Keratinocyte (primary cell): ENCODE measurements around the gene CD3G. TPM values are rescaled to one million over a fixed set of nuclear protein-coding genes. Genes with fewer than 3 reads are reported as not detected.

ENCODE experiments used
- DNase-seq: peaks from one replicate; pipeline ENCODE4 v3.0.0-alpha.2; 2011; ENCODE audit warnings: low read depth, missing footprints, low spot score
- FAIRE-seq: peaks from 2 replicates; lab custom pipeline; 2011; peaks lifted over from hg19 to GRCh38; lab: Jason Lieb, UNC
- H2AFZ ChIP-seq: 2 replicates; pipeline ENCODE4 v1.6.0; 2012; ENCODE audit warnings: low read length, control low read depth, inconsistent platforms; ENCODE audit not compliant: control insufficient read depth
- H3K27ac ChIP-seq: 2 replicates; pipeline ENCODE4 v1.5.1; 2011; ENCODE audit warnings: low read length; ENCODE audit not compliant: control insufficient read depth, insufficient read depth
- H3K27me3 ChIP-seq: 3 replicates; pipeline ENCODE4 v1.6.0; 2011; ENCODE audit warnings: low read length; ENCODE audit not compliant: control insufficient read depth, insufficient read depth; ENCODE audit errors: extremely low read depth
- H3K36me3 ChIP-seq, 2 experiments: 2 replicates in 1 of 2; 3 replicates in 1 of 2; pipeline ENCODE4 v1.5.1; 2011; ENCODE audit warnings: low read length in 2 of 2, mild to moderate bottlenecking in 1 of 2; ENCODE audit not compliant: control insufficient read depth in 2 of 2, insufficient read depth in 2 of 2; ENCODE audit errors: extremely low read depth in 1 of 2
- H3K4me1 ChIP-seq: 3 replicates; pipeline ENCODE4 v1.5.1; 2011; ENCODE audit warnings: low read length; ENCODE audit not compliant: control insufficient read depth, insufficient read depth; ENCODE audit errors: extremely low read depth
- H3K4me2 ChIP-seq: 3 replicates; pipeline ENCODE4 v1.6.0; 2011; ENCODE audit warnings: low read depth, low read length; ENCODE audit not compliant: control insufficient read depth, insufficient read depth; ENCODE audit errors: extremely low read depth
- H3K4me3 ChIP-seq, 3 experiments: fragments of 200-600 bp in 1 of 3; sonication (generic) in 1 of 3; 2 replicates in 2 of 3; 3 replicates in 1 of 3; pipeline ENCODE4 v1.5.1; 2011 to 2016; ENCODE audit warnings: low read length in 3 of 3, mild to moderate bottlenecking in 3 of 3, control low read depth in 2 of 3, inconsistent platforms in 1 of 3, low read depth in 1 of 3, mixed read lengths in 1 of 3, mixed run types in 1 of 3, moderate library complexity in 1 of 3; ENCODE audit not compliant: control insufficient read depth in 2 of 3, insufficient read depth in 2 of 3; ENCODE audit errors: extremely low read depth in 1 of 3
- H3K79me2 ChIP-seq: 2 replicates; pipeline ENCODE4 v1.6.0; 2012; ENCODE audit warnings: low read length; ENCODE audit not compliant: control insufficient read depth, insufficient read depth
- H3K9ac ChIP-seq: 3 replicates; pipeline ENCODE4 v1.6.0; 2011; ENCODE audit warnings: low read length; ENCODE audit not compliant: control insufficient read depth, insufficient read depth; ENCODE audit errors: extremely low read depth
- H3K9me1 ChIP-seq: 3 replicates; pipeline ENCODE4 v1.6.0; 2011; ENCODE audit warnings: low read length; ENCODE audit not compliant: control insufficient read depth, insufficient read depth; ENCODE audit errors: extremely low read depth
- H3K9me3 ChIP-seq: 2 replicates; pipeline ENCODE4 v1.5.1; 2012; ENCODE audit warnings: low read depth, low read length; ENCODE audit not compliant: control insufficient read depth
- H4K20me1 ChIP-seq: 3 replicates; pipeline ENCODE4 v1.6.0; 2011; ENCODE audit warnings: low read length; ENCODE audit not compliant: control insufficient read depth, insufficient read depth; ENCODE audit errors: extremely low read depth
- CTCF ChIP-seq, 3 experiments: IDR thresholded peaks in 1 of 3; conservative IDR thresholded peaks in 1 of 3; optimal IDR thresholded peaks in 1 of 3; 2 replicates in 2 of 3; 3 replicates in 1 of 3; pipeline versions ENCODE3 to v1.5.1; 2011; ENCODE audit warnings: low read length in 3 of 3, mild to moderate bottlenecking in 3 of 3, moderate library complexity in 2 of 3, control low read depth in 1 of 3, inconsistent platforms in 1 of 3; ENCODE audit not compliant: insufficient read depth in 2 of 3; ENCODE audit errors: extremely low read depth in 1 of 3
- EZH2 ChIP-seq: IDR thresholded peaks from one replicate; pipeline ENCODE4 v1.6.1; 2012; ENCODE audit warnings: inconsistent platforms, mild to moderate bottlenecking, low read length, moderate library complexity
- dilution Hi-C: fragments of 300-500 bp; cut with MboI; formaldehyde crosslinking; loops from one replicate; pipeline ENCODE4 v1.7.0; 2020; ENCODE audit warnings: low sequenced_read_pairs; ENCODE audit not compliant: extremely low pct_ligation_motif_present
- polyA plus RNA-seq, 5 experiments: library from polyadenylated mRNA; depleted of rRNA in 3 of 5; stranded (reverse) in 3 of 5; stranded (forward) in 1 of 5; unstranded in 1 of 5; fragments of >200 nt; gene quantifications; 1 replicate in 1 of 5; 2 replicates in 3 of 5; 3 replicates in 1 of 5; pipeline versions ENCODE4 v1.2.1 to v1.2.3, GENCODE V29; 2011 to 2012; ENCODE audit warnings: missing spikeins in 2 of 5, low read depth in 1 of 5, low replicate concordance in 1 of 5

CD3G gene
- polyA plus RNA-seq, 1 donor (not counting 4 experiments of a cell fraction or from before 2014, with no cell fraction given): not detected

DNA sequence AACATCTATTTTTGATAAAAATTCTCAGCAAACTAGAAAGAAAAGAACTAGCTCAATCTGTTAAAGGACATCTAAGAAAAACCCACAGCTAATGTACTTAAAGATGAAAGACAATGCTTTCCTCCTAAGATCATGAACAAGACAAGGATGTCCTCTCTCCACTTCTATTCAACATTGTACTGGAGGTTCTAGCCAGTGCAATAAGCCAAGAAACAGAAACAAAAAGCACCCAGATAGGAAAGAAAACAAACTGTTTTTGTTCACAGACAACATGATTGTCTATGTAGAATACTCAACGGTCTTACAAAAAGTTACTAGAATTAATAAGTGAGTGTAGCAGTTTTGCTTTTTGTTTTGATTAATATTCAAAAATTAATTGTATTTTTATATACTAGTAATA lies 9.4 kb upstream of the CD3G start:
- H3K27ac ChIP-seq: no peak overlapping the region
- no peaks in the 10 kb centered on the region for H3K27me3 ChIP-seq
- H3K9me1 ChIP-seq: no peaks in the 10 kb centered on the region
- no peak overlapping the region for H2AFZ ChIP-seq
- TF ChIP-seq CTCF (optimal IDR thresholded peaks at IDR 0.05 in 1 of 3, IDR thresholded peaks at IDR 0.05 in 1 of 3, conservative IDR thresholded peaks at IDR 0.05 in 1 of 3; ENCODE audit: extremely low read depth in 1 of 3, insufficient read depth in 2 of 3, low read length in 3 of 3): no peak
- no peak for TF ChIP-seq EZH2
- H3K4me1 ChIP-seq: peaks cover 7% of the 10 kb centered on the region
- H3K9me3 ChIP-seq: no peaks in the 10 kb centered on the region
- no peak for FAIRE-seq
- no peak overlapping the region for H3K9ac ChIP-seq
- H3K4me2 ChIP-seq: no peak overlapping the region
- H4K20me1 ChIP-seq: no peaks in the 10 kb centered on the region
- no peaks in the 10 kb centered on the region for H3K36me3 ChIP-seq
- DNase-seq: no peak
- no peak overlapping the region for H3K4me3 ChIP-seq
- no peaks in the 10 kb centered on the region for H3K79me2 ChIP-seq
- dilution Hi-C loops: no loop called here

GRCh38 chr11:118338637-118339061 lies 5.5 kb upstream of the CD3G start:
- peak overlapping the region; percentile 39 for H2AFZ ChIP-seq
- DNase-seq (peak; percentile 11), FAIRE-seq (no peak)
- no peak overlapping the region for H3K9ac ChIP-seq
- TF ChIP-seq CTCF (optimal IDR thresholded peaks at IDR 0.05 in 1 of 3, IDR thresholded peaks at IDR 0.05 in 1 of 3, conservative IDR thresholded peaks at IDR 0.05 in 1 of 3; ENCODE audit: extremely low read depth in 1 of 3, insufficient read depth in 2 of 3, low read length in 3 of 3) (no peak), EZH2 (no peak)
- H3K9me1 ChIP-seq: no peaks in the 10 kb centered on the region
- peaks cover 7% of the 10 kb centered on the region for H3K4me1 ChIP-seq
- dilution Hi-C loops: no loop called here
- H3K27me3 ChIP-seq: no peaks in the 10 kb centered on the region
- no peaks in the 10 kb centered on the region for H4K20me1 ChIP-seq
- no peak overlapping the region for H3K4me3 ChIP-seq
- H3K4me2 ChIP-seq: peak overlapping the region; percentile 15
- no peaks in the 10 kb centered on the region for H3K79me2 ChIP-seq
- H3K36me3 ChIP-seq: no peaks in the 10 kb centered on the region
- no peak overlapping the region for H3K27ac ChIP-seq
- H3K9me3 ChIP-seq: no peaks in the 10 kb centered on the region
